Prostate gland (tissue), 2 donors: ENCODE results near the gene CD274. TPM values are rescaled to one million over a fixed set of nuclear protein-coding genes. Genes with fewer than 3 reads are reported as not detected.

ENCODE experiments used
- DNase-seq: peaks from one replicate; pipeline ENCODE4 v3.0.0-alpha.2; 2019; ENCODE audit warnings: low spot score
- H3K27ac ChIP-seq, 2 donors: fragments of 200-600 bp; sonication (generic); 2 replicates each; pipeline ENCODE4 v1.5.1; 2017 to 2019
- H3K27me3 ChIP-seq: fragments of 200-600 bp; sonication (generic); replicated peaks from 2 replicates; pipeline ENCODE4 v1.5.1; 2019; ENCODE audit not compliant: insufficient read depth
- H3K36me3 ChIP-seq, 2 donors: fragments of 200-600 bp; sonication (generic); 1 replicate in 1 of 2; 2 replicates in 1 of 2; pipeline versions ENCODE4 v1.5.1 to v1.8.1; 2017 to 2019
- H3K4me1 ChIP-seq: fragments of 200-600 bp; sonication (generic); replicated peaks from 2 replicates; pipeline ENCODE4 v1.5.1; 2019
- H3K4me3 ChIP-seq, 2 donors: fragments of 200-600 bp; sonication (generic); 2 replicates each; pipeline ENCODE4 v1.5.1; 2017 to 2019
- H3K9me3 ChIP-seq: fragments of 200-600 bp; sonication (generic); 2 replicates; pipeline ENCODE4 v1.5.1; 2017
- POLR2A ChIP-seq: fragments of 450-650 bp; IDR thresholded peaks from one replicate; pipeline ENCODE4 v1.6.1; 2016; ENCODE audit warnings: antibody characterized with exemption, mild to moderate bottlenecking
- POLR2AphosphoS5 ChIP-seq: sonication (generic); formaldehyde crosslinking; IDR thresholded peaks from one replicate; pipeline ENCODE4 v1.6.1; 2017; ENCODE audit warnings: antibody characterized with exemption
- WGBS: methylation state at CpG from one replicate; pipeline ENCODE4 v1.1.5; 2018; 5-methylcytosine and 5-hydroxymethylcytosine counted together
- intact Hi-C: fragments of 100-400 bp; cut with DNase I; formaldehyde crosslinking; loops from one replicate; pipeline ENCODE4 v1.14.2; 2022
- total RNA-seq, 2 donors: library from RNA; depleted of rRNA; stranded (reverse); fragments of >200 nt; gene quantifications; one replicate each; pipeline ENCODE4 v1.1.0, GENCODE V29; 2016
- TF ChIP-seq, protein P1 (sequence below), 4 experiments: fragments of 200-600 bp in 2 of 4; fragments of 450-650 bp in 2 of 4; sonication (generic) in 2 of 4; IDR thresholded peaks; 1 replicate in 3 of 4; 2 replicates in 1 of 4; pipeline ENCODE4 v1.5.1; 2016 to 2019; ENCODE audit warnings: antibody characterized with exemption in 4 of 4, mild to moderate bottlenecking in 2 of 4, moderate library complexity in 2 of 4

Gene CD274
- total RNA-seq, 2 donors from 2014 or later: 0.82 to 1.9 TPM

GRCh38 chr9:5483306-5483705 lies 33.0 kb downstream of the CD274 start:
- whole genome bisulfite sequencing: 92% methylated on average over 2 of the region's 2 CpGs
- Histone ChIP-seq H3K27me3 (no peaks in the 10 kb centered on the region), H3K4me1 (no peaks in the 10 kb centered on the region), H3K36me3 (no peaks in the 10 kb centered on the region), H3K27ac (no peak overlapping the region), H3K9me3 (no peaks in the 10 kb centered on the region), H3K4me3 (no peak overlapping the region)
- TF ChIP-seq, protein P1, sequence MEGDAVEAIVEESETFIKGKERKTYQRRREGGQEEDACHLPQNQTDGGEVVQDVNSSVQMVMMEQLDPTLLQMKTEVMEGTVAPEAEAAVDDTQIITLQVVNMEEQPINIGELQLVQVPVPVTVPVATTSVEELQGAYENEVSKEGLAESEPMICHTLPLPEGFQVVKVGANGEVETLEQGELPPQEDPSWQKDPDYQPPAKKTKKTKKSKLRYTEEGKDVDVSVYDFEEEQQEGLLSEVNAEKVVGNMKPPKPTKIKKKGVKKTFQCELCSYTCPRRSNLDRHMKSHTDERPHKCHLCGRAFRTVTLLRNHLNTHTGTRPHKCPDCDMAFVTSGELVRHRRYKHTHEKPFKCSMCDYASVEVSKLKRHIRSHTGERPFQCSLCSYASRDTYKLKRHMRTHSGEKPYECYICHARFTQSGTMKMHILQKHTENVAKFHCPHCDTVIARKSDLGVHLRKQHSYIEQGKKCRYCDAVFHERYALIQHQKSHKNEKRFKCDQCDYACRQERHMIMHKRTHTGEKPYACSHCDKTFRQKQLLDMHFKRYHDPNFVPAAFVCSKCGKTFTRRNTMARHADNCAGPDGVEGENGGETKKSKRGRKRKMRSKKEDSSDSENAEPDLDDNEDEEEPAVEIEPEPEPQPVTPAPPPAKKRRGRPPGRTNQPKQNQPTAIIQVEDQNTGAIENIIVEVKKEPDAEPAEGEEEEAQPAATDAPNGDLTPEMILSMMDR (IDR thresholded peaks at IDR 0.05): no peak
- no peak for DNase-seq
- intact Hi-C loops: no loop called here

DNA sequence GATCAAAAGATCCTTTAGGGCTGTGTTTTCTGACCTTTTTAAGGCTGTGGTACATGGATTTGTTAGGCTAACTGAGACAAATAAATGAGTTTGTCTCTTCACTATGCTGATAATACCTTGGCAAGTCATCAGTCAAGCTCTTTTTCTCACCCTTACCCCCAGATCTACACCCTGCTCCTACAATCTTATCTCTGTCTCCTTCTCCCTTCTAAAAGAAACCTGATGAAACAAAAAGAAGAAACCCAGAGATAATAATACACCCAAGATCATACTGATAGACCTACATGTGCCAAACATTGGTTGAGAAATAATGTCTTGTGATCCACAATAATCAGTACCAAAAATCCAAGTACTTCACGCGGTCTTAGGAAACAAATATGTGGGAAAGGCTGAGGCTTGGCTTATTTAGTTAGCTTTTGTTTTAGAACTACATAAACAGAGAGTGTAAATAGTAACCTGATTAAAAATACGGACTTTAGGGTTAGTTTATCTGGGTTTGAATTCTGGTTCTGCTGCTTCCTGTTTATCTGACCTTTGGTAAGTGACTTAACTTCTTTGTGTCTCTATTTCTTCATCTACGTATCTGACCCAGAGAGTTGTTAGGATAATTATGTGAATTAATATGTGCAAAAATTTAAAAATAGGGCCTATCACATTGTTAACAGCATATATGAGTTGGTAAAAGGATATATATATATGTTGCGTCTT lies 35.2 kb downstream of the CD274 start:
- no peak overlapping the region for H3K27ac ChIP-seq
- no peaks in the 10 kb centered on the region for H3K27me3 ChIP-seq
- H3K9me3 ChIP-seq: no peaks in the 10 kb centered on the region
- no peak overlapping the region for H3K4me3 ChIP-seq
- DNase-seq: no peak
- intact Hi-C loops: no loop called here
- TF ChIP-seq POLR2A (no peak), POLR2AphosphoS5 (no peak)
- TF ChIP-seq, protein P1 (IDR thresholded peaks at IDR 0.05): no peak
- 93% methylated on average over 5 of the region's 5 CpGs for WGBS
- H3K36me3 ChIP-seq: no peaks in the 10 kb centered on the region
- no peaks in the 10 kb centered on the region for H3K4me1 ChIP-seq

DNA sequence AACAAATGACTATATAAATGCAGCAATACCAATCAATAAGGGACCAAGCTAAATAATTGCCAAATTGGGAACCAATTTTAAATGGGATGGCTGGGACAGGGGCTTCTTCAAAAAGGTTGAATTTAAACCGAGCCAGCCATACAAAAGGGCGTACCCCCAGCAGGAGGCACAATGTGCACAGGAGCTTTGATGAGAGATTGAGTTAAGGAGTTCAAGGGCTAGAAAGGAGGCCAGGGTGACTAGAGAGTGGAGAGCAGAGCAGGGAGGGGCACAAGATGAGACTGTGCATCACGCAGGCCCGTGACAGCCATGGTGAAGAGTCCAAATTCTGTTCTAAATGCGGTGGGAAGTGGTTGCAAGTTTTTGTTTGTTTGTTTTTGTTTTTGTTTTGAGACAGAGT lies 36.6 kb downstream of the CD274 start:
- no peak for TF ChIP-seq POLR2AphosphoS5
- TF ChIP-seq, protein P1 (IDR thresholded peaks at IDR 0.05): no peak
- no peak for TF ChIP-seq POLR2A
- Histone ChIP-seq H3K27me3 (no peaks in the 10 kb centered on the region), H3K9me3 (no peaks in the 10 kb centered on the region), H3K27ac (no peak overlapping the region), H3K36me3 (no peaks in the 10 kb centered on the region), H3K4me1 (no peaks in the 10 kb centered on the region), H3K4me3 (no peak overlapping the region)
- intact Hi-C loops: no loop called here
- no peak for DNase-seq
- WGBS: 95% methylated on average over 5 of the region's 5 CpGs

DNA sequence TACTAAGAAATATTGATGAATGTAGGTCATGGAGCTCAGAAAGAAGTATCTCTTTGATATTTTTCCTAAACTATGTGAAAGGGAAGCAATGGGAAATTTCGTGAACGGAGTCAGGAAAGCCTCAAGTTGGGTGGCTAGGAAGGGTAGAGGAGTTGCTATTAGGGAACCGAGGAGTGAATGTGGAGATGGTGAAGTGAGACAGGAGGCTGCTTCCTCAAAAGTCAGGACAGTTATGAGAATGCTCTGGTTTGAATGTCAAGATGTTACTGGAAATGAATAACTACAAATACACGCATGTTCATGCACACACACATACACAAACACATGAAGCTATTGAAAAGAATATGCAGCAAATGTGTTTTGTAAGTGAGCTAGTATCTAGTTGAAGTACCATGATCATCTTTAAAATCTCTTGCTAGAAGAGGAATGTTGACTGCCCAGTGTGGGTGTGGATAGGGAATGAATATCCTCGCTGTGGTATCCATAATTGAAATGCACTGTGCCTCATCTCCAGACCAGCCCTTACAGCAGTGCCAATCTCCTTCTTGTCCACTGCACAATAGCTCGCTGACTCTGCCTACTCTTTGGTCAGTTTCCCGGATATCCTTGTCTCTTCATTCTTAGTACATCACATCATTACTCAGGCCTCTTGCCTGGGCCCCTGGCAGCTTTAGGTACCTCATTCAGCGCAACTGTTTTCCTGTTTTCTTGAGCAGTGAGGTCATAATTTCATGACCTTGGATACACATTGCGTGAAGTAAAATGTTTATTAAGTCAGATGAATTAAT lies 38.1 kb downstream of the CD274 start:
- Histone ChIP-seq H3K27ac (no peak overlapping the region), H3K4me1 (no peaks in the 10 kb centered on the region), H3K27me3 (no peaks in the 10 kb centered on the region), H3K36me3 (no peaks in the 10 kb centered on the region), H3K4me3 (no peak overlapping the region), H3K9me3 (no peaks in the 10 kb centered on the region)
- TF ChIP-seq POLR2A (no peak), POLR2AphosphoS5 (no peak)
- TF ChIP-seq, protein P1 (IDR thresholded peaks at IDR 0.05): no peak
- 91% methylated on average over 9 of the region's 9 CpGs for WGBS
- intact Hi-C loops: no loop called here
- DNase-seq: no peak
